H1 (cell line): ENCODE measurements around the gene RNF32.

ENCODE experiments used
- CTCF ChIP-seq, 3 experiments: IDR thresholded peaks; 1 replicate in 2 of 3; 2 replicates in 1 of 3; pipeline versions ENCODE4 v1.5.1 to v1.6.1; 2011; ENCODE audit warnings: low read length in 3 of 3, mild to moderate bottlenecking in 3 of 3, inconsistent platforms in 2 of 3, low read depth in 1 of 3, moderate library complexity in 1 of 3; ENCODE audit not compliant: insufficient read depth in 1 of 3; ENCODE audit errors: control extremely low read depth in 1 of 3
- TAF1 ChIP-seq: IDR thresholded peaks from 2 replicates; pipeline ENCODE4 v1.6.1; 2011; ENCODE audit warnings: mild to moderate bottlenecking, low read depth, low read length

- TF ChIP-seq CTCF (IDR thresholded peaks at IDR 0.05; ENCODE audit: control extremely low read depth in 1 of 3, insufficient read depth in 1 of 3, low read depth in 1 of 3, low read length in 3 of 3), result no peak
- TF ChIP-seq TAF1, result no peak
These were observed 16.0 kb downstream of the RNF32 start for GRCh38 chr7:156656598-156656997.
